ENCODE measurements around the gene TAF11L14. TPM values are rescaled to one million over a fixed set of nuclear protein-coding genes. Genes with fewer than 3 reads are reported as not detected.

TAF11L14 gene
- total RNA-seq, 1 experiment from 2014 or later = not detected

DNA sequence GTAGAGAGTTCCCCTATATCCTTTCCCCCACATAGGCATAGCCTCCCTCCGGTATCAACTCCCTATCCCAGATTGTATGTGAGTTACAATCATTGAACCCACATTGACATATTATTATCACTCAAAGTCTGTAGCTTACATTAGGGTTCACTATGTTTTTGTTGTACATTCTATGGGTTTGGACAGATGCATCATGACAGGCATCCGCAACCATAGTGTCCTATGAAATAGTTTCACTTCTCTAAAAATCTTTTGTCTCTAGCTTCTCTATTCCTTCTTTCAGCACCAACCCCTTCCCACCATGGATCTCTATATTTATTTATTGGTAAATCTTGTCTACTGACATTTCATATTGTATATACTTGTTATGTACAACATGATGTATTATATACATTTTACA is 31.6 kb downstream of the TAF11L14 start:
- Mint-ChIP-seq H3K27ac (no peak overlapping the region), H3K27me3 (ENCODE audit: low read depth) (no peaks in the 10 kb centered on the region)

More for the DNA sequence above, 31.6 kb downstream of the TAF11L14 start:
- Histone ChIP-seq H3K18ac (ENCODE audit: insufficient read length, low read depth, low read length) (no peak overlapping the region), H3K4me2 (ENCODE audit: insufficient read depth, insufficient read length, low read length) (no peak overlapping the region), H3K27ac (ENCODE audit: insufficient read length, low read depth, low read length) (no peak overlapping the region), H3K9me3 (ENCODE audit: control insufficient read depth, low read depth, low read length) (no peaks in the 10 kb centered on the region), H4K5ac (ENCODE audit: insufficient read length, low read depth, low read length) (no peak overlapping the region), H3K14ac (ENCODE audit: insufficient read depth, low read length) (no peak overlapping the region), H2AFZ (ENCODE audit: low read length) (no peak overlapping the region), H2BK12ac (ENCODE audit: insufficient read length, low read depth, low read length) (no peak overlapping the region), H3K27me3 (ENCODE audit: insufficient read depth, low read length) (no peaks in the 10 kb centered on the region), H2BK20ac (ENCODE audit: low read depth, low read length, poor library complexity, severe bottlenecking) (no peak overlapping the region), H3K9ac (ENCODE audit: extremely low read depth, insufficient read length, low read length) (no peak overlapping the region), H2BK120ac (ENCODE audit: low read depth, low read length, poor library complexity, severe bottlenecking) (no peak overlapping the region), H2AK5ac (ENCODE audit: insufficient read length, low read length) (no peak overlapping the region), H2BK5ac (ENCODE audit: insufficient read length, low read length) (no peak overlapping the region), H2BK15ac (ENCODE audit: low read depth, low read length) (no peak overlapping the region), H4K91ac (ENCODE audit: insufficient read length, low read depth, low read length) (no peak overlapping the region), H3K23me2 (ENCODE audit: insufficient read length, low read depth, low read length, poor library complexity, severe bottlenecking) (no peaks in the 10 kb centered on the region), H3K79me2 (ENCODE audit: insufficient read depth, low read length) (no peaks in the 10 kb centered on the region), H3K23ac (ENCODE audit: insufficient read length, low read depth, low read length) (no peak overlapping the region), H4K8ac (replicated peaks; ENCODE audit: insufficient read length, low read depth, low read length) (no peak overlapping the region), H3K56ac (ENCODE audit: insufficient read length, low read depth, low read length) (no peak overlapping the region), H4K20me1 (ENCODE audit: control insufficient read depth, insufficient read depth, insufficient read length) (no peaks in the 10 kb centered on the region), H3K4me1 (ENCODE audit: insufficient read depth, low read length) (peaks cover 2% of the 10 kb centered on the region; the same call in 1 of the 2 replicates), H3T11ph (ENCODE audit: low read length) (no peak overlapping the region), H3K79me1 (ENCODE audit: insufficient read depth, low read depth, low read length, poor library complexity, severe bottlenecking) (no peaks in the 10 kb centered on the region), H3K4ac (ENCODE audit: low read depth, low read length) (no peak overlapping the region)
- Mint-ChIP-seq H3K4me3 (no peak overlapping the region), H3K36me3 (ENCODE audit: insufficient read depth in 1 of 3, low read depth in 3 of 3) (peaks cover 0 to 5% (median 0%) of the 10 kb centered on the region in 3 experiments; a peak in 5 of 7 replicates), H3K9me3 (peaks cover 3% of the 10 kb centered on the region in 2 experiments; a peak in 3 of 5 replicates), H3K4me1 (peaks cover 13 to 22% of the 10 kb centered on the region in 2 experiments)
- no CpG with 5 or more reads among the region's 2 CpGs for WGBS (ENCODE audit: extremely low coverage, insufficient read length, low lambda C conversion rate)
- DNase-seq = no peak
- TF ChIP-seq, protein P1, sequence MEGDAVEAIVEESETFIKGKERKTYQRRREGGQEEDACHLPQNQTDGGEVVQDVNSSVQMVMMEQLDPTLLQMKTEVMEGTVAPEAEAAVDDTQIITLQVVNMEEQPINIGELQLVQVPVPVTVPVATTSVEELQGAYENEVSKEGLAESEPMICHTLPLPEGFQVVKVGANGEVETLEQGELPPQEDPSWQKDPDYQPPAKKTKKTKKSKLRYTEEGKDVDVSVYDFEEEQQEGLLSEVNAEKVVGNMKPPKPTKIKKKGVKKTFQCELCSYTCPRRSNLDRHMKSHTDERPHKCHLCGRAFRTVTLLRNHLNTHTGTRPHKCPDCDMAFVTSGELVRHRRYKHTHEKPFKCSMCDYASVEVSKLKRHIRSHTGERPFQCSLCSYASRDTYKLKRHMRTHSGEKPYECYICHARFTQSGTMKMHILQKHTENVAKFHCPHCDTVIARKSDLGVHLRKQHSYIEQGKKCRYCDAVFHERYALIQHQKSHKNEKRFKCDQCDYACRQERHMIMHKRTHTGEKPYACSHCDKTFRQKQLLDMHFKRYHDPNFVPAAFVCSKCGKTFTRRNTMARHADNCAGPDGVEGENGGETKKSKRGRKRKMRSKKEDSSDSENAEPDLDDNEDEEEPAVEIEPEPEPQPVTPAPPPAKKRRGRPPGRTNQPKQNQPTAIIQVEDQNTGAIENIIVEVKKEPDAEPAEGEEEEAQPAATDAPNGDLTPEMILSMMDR (conservative IDR thresholded peaks at IDR 0.05) = no peak

All from H9 (cell line).